Epidermal melanocyte (primary cell): ENCODE data around the gene CAPRIN2.

Experiments
- DNase-seq: peaks from one replicate; pipeline ENCODE4 v3.0.0; 2011; ENCODE audit warnings: low spot score; ENCODE audit not compliant: insufficient read length

The CAPRIN2 gene

DNA sequence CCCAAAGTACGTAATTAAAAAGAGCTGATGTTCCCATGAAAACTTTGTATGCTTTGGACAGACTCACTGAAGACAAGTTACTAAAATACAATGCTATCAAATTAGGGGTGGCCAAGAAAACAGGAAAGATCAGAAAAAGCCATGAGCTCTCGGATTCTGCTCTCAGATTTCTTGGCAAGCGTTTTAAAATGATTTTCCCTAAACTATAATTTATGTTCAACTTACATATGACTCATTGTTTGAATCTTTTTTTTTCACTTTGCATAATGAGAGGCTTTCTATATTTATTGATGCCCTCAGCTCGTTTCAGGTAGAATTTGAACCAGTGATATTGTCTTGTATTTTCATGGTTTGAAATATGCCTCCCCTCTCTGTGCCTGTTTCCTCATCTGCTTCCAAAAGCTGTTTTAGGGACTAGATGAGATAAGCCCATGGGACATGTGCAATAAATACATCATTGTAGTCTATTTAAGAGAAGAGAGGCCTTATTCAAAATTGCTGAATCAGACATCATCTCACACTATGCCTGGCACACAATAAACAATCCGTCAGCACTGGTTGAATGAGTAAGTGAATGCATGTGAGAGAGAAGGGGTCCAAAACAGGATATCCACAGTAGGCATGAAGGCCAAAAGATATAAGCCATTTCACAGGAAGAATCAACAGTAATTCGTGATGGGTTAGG lies 54.4 kb downstream of the CAPRIN2 start:
- DNase-seq = no peak

DNA sequence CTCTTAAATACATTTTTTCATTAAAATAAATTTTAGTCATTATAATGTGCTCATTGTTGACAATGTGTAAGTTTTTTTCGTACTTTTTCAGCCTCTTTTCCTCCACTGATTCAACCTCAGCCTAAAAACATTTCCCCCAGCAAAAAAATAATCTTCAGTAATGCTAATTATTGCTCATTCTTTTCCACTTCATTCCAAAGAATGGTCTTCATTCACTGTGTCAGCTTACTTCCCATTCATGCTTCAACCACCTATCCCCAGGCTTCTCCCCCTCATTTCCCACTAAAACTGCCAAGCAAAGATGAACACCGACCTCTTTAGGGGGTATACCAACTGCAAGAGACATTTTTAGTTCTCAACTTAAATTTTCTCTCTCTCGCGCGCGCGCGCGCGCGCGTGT lies 56.4 kb downstream of the CAPRIN2 start:
- DNase-seq = no peak

DNA sequence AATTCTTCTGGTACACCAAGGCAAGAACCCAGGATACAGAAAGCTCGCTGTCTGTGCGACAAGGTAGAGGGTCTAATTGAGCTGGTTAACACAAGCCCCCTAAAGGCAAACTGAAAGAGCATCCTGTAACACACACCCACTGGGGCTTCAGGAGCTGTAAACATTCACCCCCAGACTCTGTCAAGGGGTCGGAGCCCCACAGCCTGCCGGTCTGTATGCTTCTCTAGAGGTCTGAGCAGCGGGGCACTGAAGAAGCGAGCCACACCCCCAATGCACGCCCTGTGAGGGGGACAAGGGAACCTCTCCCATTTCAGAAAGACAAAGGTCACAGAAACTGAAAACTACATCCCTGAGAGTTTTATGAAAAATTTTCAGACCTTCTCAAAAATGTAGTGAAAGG lies 57.8 kb downstream of the CAPRIN2 start:
- DNase-seq = no peak

DNA sequence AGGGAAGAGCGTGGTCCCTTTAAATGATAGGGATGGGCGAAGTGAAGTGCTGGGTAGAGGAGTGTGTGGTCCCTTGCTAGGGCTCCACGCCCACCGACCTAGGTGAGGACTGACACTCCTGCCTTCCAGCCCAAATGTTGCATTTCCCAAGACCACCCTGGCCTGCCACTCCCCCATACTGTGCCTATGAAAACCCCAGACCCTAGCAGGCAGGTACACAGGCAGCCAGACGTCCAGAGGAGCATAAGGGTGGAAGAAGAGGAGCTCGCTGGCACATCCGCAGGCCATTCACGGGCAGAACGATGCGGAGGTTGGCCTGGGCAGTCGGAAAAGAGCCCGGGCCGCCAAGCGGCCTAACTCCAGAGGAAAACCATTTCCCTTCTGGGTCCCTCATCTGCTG lies 58.3 kb downstream of the CAPRIN2 start:
- no peak for DNase-seq

DNA sequence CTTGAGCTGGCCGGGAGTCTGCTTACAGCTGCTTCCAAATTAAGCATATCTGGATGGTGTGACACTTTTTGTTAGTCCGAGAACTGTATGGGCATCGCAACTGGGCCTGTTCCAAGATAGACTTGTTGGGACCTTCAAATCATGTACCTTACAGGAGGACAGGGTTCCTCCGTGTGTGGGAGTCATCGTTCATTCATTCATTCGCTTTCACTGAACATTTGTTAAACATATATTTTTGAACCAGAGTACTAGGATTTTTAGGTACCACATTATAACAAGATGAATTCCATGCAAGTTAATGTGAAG lies 58.7 kb downstream of the CAPRIN2 start:
- DNase-seq = no peak

DNA sequence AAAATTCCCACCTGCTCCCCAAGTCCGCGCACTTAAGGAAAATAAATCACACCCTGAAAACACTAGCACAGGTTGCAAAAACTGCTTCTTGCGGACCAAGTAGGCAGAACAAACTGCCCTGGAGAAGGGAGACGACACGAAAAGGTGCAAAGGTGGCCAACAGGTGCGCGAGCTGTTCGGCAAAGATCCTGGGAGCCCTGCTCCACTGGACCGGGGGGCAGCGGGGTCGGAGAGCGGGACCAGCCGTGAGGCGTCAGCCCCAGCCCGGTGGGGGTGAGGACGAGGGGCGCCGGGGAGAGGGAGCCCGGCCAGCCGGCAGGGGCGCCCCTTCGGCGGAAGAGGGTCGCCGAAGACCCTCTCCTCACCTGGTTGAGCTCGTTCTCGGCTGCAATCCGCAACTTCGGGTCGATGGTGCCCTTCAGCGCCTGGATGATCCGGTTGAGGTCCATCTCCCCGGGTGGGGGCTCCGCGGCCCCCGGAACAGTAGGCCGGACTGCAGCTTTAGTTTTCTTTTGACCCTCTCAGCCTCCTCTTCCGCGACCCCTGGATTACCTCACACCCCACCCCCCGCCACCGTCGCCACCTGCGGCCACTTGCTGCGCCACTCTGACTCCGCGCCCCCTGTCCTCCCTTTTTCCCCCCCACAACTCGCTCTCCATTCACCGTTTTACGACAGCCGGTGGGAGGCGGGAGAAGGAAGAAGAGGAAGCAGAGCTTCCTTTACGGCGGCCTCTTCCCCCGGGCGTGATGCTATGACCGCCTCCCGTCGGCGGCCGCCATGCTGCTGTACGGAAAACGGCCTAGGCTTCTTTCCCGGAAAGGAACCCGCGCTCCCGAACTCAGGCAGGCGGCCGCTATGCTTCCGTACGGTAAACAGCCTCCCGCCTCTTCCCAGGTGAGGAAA lies 59.3 kb downstream of the CAPRIN2 start, which contains the start of gene IPO8:
TSS of gene IPO8 (minus strand) at position 671 of the 904 bp plus-strand sequence. CDS start at position 449, 222 bp downstream.
- peak; percentile 87 for DNase-seq

DNA sequence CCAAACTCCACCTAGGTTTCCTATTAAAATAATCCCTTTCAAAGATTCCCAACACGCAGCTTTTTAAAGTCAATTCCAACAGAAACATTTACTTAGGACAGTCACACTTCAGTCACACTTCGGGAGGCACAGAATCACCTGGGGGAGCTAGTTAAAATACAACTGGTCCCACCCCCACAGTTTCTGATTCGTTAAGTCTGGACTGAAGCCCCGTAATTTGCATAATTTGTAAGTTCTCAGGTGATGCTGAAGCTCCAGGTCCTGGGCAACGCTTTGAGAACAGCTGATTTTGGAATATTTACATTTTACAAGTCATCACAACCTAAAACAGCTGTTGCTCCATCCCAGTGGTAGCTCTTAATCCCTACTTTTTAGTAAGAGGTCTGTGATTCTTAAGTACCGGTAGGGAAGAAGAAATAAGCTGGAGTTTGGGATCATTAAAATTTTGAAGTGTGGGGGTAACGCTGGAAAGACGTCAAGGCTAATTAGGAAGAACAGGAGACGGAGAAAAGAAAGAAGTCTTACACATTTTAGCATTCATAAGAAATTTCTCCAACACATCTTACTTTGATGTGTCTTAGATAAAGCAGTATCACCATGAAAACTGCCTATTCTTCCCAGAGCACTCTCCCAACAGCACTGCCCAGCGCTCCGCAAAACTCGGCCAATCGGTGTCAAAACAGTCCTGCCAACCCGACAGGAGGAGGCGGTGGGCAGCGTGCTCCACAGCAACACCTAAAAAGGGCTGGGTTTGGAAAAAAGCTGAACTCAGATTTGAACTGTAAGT lies 60.1 kb downstream of the CAPRIN2 start:
- DNase-seq = no peak

DNA sequence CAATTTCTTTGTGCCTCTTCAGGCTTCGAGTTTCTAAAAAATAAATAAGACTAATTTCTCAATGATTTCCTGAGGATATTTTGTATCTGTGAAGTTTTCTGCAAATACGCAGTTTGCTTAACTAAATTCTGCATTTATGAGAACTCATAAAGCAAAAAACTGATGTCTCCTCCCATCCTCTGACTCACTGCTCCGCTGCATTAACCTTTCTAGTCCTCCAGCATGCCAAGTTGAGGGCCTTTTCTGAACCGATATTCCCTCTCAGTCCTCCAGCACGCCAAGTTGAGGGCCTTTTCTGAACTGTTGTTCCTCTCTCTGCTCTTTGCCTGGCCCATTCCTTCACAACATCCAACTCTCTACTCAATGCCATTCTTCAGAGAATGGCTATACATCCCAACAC lies 62.3 kb downstream of the CAPRIN2 start:
- DNase-seq = no peak

DNA sequence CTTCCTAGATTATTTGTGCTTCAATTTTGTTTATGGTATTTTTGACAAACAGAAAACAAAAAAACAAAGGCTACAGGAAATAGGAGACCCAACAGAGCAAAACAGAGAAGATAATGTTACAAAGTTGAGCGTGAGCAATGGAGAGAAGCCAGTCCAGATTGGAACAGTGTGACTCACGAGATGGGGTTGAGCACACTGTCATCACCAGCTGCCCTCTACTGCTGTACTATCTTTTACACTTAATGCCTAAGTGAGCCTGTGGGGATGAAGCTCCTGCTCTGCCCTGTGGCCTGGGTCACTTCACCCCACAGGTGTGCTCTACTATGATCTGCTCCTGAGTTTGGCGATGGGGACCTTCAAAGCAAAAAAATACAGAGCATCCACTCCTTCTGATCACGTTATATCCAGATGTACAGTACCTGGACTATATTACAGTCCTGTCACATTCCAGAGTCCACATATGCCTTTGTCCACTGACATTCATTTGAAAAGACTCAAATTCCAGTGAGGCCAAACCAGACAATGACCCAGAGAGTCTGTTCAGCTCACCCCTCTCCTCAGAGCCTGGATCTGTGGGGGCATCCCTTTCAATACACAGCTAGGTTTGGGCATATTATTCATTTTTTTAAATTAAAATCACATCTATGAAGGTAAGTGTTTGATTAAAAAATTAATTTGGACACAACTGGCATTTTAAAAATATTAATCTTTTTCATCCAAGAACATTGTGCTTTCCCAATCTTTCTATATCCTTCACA lies 63.5 kb downstream of the CAPRIN2 start:
- peak; percentile 31 for DNase-seq

DNA sequence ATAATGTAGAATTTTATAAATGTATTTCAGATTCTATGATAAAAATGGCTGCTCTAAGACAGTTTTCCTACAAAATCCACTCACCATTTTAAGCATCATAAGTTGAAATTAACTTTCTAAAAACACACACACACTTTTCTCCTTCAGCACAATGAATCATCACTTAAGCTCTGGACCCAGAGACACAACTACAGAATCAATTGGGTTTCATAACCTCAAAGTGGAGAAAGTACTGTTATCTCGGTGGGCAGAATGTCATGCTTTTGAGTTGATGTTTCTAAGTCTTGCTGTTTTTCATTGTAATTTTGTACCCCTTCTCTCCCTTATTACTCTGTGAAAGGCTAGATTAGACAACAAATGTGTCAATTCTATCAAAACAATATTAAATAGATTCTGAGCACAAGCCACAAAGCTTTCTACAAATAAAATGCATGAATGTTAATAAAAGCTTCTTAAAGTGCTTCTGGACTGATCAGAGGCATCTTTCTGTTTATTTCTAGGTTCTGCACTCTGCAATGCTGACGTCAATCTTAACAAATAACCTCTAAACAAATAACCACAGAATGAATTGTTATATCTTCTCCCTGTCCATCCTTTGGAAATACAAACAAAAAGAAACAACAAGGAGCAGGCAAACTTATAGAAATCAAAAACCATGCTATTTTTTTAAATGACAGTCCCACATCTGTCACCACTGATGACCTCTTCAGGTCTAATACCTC lies 67.3 kb downstream of the CAPRIN2 start:
- DNase-seq = no peak

DNA sequence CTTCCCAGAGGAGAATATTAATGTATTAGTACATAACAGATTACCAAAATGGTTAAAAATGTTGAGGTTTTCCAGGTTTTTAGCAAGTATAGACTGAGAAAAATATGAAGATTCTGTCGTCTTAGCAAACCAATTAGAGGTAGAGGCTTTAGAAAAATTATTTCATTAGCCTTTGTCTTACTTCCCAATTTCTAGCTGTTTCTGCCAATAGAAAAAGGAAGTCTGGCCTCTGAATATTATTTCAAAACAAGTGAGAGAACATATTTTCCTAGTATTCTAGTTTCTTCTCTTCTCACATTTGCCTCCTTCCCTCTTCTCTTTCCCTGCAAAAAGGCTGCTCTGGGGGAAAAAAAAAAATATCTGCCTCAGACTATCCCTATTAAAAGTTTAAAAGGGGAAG lies 75.5 kb downstream of the CAPRIN2 start:
- DNase-seq = no peak

DNA sequence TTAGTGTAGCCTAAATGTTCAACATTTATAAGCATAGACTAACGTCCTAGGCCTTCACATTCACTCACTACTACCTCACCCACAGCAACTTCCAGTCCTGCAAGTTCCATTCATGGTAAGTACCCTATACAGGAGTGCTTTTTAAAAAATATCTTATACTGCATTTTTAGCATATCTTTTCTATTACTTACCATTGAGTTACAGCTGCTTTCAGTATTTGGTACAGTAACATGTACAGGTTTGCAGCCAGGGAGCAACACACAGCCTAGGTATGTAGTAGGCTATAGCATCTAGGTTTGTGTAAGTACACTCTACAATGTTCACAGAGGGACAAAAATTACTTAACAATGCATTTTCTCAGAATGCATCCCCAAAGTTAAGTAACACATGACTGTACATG lies 76.5 kb downstream of the CAPRIN2 start:
- no peak for DNase-seq

DNA sequence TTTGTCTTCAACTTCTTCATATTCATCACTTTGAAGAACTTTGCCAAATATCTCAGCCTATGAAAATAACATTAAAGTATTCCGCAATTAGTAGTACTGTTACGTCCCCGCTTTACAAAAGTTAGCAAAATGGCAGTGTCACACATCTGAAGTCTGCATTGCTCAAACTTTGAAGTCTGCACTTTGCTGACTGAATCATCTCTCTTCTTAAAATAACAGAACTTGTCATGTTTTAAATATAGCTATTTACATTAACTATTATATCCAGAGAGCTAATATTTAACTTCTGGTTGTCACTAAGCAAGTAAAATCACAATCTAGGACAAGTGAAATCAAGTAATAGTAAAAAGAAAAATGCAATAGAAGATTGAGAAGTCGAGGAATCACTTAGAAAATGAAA lies 93.5 kb downstream of the CAPRIN2 start:
- DNase-seq = no peak
